ENCODE data around the gene UTP25.
"Not testable (repeated sequence)": the region's sequence is repeated elsewhere in the genome, so short reads cannot be mapped to it uniquely, and the experiment has no call there.

DNA sequence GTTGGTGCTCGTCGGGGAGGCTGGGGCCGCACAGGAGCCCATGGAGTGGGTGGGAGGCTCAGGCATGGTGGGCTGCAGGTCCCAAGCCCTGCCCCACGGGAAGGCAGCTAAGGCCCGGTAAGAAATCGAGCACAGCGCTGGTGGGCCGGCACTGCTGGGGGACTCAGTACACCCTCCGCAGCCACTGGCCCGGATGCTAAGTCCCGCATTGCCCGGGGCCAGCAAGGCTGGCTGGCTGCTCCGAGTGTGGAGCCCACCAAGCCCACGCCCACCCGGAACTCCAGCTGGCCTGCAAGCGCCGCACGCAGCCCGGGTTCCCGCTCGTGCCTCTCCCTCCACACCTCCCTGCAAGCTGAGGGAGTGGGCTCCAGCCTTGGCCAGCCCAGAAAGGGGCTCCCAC lies 71.1 kb downstream of the UTP25 start:
- TF ChIP-seq, protein P1, sequence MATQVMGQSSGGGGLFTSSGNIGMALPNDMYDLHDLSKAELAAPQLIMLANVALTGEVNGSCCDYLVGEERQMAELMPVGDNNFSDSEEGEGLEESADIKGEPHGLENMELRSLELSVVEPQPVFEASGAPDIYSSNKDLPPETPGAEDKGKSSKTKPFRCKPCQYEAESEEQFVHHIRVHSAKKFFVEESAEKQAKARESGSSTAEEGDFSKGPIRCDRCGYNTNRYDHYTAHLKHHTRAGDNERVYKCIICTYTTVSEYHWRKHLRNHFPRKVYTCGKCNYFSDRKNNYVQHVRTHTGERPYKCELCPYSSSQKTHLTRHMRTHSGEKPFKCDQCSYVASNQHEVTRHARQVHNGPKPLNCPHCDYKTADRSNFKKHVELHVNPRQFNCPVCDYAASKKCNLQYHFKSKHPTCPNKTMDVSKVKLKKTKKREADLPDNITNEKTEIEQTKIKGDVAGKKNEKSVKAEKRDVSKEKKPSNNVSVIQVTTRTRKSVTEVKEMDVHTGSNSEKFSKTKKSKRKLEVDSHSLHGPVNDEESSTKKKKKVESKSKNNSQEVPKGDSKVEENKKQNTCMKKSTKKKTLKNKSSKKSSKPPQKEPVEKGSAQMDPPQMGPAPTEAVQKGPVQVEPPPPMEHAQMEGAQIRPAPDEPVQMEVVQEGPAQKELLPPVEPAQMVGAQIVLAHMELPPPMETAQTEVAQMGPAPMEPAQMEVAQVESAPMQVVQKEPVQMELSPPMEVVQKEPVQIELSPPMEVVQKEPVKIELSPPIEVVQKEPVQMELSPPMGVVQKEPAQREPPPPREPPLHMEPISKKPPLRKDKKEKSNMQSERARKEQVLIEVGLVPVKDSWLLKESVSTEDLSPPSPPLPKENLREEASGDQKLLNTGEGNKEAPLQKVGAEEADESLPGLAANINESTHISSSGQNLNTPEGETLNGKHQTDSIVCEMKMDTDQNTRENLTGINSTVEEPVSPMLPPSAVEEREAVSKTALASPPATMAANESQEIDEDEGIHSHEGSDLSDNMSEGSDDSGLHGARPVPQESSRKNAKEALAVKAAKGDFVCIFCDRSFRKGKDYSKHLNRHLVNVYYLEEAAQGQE (IDR thresholded peaks at IDR 0.05; ENCODE audit: borderline replicate concordance), result not testable (repeated sequence)
- TF ChIP-seq, protein P2, sequence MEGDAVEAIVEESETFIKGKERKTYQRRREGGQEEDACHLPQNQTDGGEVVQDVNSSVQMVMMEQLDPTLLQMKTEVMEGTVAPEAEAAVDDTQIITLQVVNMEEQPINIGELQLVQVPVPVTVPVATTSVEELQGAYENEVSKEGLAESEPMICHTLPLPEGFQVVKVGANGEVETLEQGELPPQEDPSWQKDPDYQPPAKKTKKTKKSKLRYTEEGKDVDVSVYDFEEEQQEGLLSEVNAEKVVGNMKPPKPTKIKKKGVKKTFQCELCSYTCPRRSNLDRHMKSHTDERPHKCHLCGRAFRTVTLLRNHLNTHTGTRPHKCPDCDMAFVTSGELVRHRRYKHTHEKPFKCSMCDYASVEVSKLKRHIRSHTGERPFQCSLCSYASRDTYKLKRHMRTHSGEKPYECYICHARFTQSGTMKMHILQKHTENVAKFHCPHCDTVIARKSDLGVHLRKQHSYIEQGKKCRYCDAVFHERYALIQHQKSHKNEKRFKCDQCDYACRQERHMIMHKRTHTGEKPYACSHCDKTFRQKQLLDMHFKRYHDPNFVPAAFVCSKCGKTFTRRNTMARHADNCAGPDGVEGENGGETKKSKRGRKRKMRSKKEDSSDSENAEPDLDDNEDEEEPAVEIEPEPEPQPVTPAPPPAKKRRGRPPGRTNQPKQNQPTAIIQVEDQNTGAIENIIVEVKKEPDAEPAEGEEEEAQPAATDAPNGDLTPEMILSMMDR (IDR thresholded peaks at IDR 0.05; ENCODE audit: poor library complexity, severe bottlenecking), result not testable (repeated sequence)
- not testable (repeated sequence) for TF ChIP-seq RAD21 (conservative IDR thresholded peaks at IDR 0.05); EZH2 (IDR thresholded peaks at IDR 0.05; ENCODE audit: borderline replicate concordance, insufficient read depth, low read length, poor library complexity, severe bottlenecking)
